GOT3 (cell line): ENCODE results near the gene SFMBT2.
"Not testable (repeated sequence)": the region's sequence is repeated elsewhere in the genome, so short reads cannot be mapped to it uniquely, and the experiment has no call there.

Experiments used
- DNase-seq: peaks from one replicate; lab custom pipeline; 2025; ENCODE audit warnings: mixed read lengths; lab: John Stamatoyannopoulos, UW

SFMBT2 gene

DNA sequence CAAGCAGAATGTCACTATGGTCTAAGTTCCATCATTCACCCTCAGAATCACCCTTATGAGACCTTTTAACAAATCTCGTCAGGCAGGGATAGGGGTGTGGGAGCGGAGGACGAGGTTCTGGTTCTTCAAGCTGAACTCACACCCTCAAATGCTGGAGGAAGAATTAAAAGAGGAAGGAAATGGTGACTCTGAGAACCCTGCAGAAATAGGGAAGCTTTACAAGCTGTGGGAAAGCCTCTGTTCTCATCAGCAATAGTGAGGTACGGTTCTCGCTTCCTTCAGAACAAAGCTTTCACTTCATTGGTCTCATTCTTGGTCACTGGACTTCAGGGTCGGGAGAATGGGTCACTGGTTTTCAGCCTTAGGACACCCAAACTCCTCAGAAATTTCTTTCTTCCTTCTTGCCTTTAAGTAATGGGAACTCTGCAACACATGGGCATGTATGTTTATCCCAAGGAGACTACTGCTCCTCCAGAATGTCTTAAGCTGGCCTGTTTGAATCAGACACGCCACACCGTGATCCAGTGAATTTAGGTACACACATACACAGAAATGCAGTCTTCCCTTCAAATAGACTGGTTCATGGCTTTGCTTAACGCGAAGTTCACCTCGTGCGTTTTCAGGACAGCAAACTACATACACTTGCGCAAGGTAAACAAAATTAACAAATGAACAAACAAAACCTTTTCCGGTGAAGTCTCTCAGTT, 226.0 kb downstream of the SFMBT2 start:
- no peak for DNase-seq

DNA sequence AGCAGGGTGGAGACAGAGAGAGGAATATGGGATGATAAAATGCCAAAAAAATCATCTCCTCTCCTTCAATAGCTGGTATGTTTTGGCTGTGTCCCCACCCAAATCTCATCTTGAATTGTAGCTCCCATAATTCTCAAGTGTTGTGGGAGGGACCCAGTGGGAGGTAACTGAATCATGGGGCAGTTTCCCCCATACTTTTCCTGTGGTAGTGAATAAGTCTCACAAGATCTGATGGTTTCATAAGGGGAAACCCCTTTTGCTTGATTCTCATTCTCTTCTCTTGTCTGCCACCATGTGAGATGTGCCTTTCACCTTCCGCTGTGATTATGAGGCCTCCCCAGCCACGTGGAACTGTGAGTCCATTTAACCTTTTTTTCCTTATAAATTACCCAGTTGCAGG, 226.7 kb downstream of the SFMBT2 start:
- DNase-seq: not testable (repeated sequence)

DNA sequence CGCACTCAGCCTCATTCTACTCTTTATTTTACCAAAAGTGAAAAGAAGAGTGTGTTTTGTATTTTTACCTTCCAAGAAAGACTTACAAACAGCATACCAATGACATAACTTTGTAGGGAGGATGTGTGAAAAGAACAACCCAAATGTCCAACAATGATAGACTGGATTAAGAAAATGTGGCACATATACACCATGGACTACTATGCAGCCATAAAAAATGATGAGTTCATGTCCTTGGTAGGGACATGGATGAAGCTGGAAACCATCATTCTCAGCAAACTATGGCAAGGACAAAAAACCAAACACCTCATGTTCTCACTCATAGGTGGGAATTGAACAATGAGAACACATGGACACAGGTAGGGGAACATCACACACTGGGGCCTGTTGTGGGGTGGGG, 228.5 kb downstream of the SFMBT2 start:
- DNase-seq: not testable (repeated sequence)

DNA sequence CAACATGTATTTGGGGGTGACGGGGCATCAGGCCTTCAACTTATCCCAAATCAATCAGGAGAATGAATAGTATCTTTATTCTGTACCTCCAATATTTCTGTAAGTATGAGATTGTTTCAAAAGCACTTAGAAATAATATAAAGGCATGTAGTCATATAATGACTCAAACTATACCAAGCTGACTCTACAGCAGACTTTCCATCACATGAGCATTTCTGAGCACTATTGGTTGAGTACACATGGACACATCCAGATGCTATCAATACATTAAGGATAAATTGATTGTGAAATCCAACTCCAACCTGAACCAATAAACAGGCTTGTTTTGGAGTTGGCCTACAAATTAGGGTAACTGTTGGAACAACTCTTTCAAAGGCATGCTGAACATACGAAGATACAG, 229.4 kb downstream of the SFMBT2 start:
- DNase-seq: no peak

DNA sequence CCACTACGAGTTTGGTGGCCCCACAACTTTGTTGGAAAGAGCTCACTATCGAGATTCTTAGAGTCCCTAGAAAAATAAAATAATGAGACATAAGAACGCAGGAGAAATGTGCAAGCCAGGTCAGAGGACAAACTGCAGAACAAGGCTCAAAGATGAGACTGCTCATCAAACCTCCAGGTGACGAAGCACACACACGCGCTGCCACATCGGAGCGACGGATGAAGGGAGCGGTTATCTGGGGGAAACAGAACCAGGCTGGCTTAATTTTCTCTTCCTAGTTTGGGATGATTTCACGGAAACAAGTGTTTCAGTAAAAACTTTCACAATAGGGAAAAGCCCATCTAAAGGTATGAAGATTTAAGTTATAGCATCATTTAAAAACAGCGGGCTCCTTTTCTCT, 231.3 kb downstream of the SFMBT2 start:
- no peak for DNase-seq

DNA sequence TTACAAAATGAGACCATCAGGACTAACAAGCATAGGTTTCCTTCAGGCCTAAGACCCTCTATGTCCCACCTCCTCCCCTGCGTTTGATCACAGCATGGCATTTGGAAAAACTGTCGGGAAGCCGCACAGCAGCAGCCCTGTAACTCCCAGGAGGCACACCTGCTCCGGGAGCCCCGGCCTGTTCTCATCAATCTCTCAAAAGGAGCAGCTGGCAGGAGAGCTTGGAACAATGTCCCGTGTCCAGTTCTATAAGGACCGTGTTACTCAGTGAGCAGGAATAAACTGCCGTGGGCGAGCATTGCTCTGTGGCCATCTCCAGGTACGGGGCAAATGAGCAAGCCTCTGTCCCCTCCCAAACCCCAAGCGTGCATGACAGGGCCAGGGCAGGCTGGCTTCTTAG, 236.9 kb downstream of the SFMBT2 start:
- DNase-seq: no peak

DNA sequence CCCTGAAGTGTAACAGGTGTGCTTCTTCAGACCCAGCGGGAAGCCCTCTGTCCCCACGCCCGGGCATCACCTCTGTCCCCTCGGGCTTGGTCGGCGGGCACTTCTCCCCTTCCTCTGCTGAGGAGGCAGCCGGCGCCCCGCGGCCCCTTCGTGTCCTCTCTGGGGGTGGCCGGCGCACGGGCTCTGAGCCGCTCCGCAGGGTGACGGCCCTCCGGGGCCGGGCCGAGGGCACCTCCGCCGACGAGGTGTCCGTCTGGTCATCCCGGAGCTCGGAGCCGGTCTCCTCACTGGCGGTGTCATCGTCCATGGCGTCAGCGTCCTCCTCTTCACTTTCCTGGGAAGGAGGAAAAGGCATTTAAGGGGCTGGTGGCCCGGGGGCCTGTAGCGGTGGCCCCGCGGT, 239.0 kb downstream of the SFMBT2 start:
- no peak for DNase-seq

DNA sequence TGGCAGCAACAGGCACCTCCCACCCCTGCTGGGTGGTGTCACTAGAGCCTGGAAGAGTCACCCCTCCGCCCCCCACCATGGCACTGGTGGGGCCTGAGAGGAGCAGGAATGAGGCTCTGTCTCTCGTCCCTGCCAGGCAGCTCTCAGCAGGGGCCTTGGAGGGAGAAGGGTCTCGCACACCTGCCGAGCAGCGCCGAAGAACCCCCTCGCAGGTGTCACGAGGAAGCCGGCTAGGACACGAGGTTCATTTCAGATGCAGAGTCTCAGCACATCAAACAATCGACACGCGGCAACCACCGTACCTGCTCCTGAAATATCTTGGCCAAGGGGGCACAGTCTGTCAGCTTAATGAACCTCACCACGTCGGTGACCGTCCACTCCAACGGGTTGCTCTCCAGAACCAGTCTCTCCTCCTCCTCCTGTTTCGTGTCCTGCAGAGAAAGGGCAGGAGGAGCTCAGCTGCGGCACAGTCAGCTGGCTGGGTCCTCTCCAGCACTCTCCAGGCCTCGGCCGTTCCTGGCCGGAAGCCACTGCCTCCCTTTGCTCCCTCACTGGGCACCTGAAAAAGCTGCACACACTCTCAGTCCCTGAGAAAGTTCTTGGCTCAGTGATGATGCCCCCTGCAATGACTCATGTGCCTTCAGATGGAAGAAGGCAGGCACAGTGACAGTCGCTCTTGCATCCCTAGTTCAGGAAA, 240.1 kb downstream of the SFMBT2 start:
- DNase-seq: no peak

DNA sequence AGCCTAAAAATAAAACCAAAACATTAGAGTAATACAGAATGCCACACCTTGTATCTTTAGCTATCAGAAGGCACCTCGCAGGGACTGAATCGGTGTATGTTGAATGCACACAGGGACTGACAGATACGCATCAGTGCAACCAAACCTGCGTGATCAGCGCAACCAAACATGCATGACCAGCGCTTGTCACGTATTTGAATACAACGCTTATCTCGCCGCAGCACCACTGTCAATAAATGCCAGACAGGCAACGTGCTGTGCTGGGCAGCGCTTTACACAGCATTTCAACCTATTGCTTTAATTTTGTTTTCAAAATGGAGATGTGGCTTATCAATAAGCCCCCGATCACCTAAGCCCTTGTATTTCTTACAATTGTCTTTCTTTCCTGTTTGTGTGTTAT, 242.4 kb downstream of the SFMBT2 start:
- DNase-seq: no peak

DNA sequence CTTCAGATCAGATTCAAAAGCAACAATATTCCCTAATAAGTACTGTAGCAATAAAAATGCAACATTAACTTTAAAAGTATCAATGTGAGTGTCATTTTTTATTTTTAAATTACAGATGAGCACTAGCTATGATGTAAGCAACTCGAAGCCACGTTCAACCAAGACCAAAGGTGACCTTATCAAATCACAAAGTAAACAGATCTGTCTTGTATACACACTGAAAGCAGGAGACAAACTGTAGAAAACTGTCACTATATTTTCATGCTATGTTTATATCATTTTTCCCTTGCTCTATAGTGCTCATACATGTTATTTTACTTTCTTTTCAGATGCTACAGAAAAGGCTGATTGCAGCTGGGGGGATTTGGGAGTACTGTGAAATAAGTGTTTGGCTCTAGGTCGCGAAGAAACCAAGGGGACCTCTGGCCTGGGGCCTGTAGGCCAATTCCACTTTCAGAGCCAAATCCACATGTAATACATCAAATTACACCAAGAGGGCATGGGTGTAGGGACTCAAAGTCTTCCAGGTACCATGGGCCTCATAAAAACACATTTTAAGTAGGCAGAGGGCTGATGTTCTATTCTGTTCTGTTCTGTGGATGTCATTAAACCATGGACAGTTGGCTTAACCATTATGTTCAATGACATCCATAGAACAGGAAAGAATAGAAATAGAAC, 245.2 kb downstream of the SFMBT2 start:
- no peak for DNase-seq

DNA sequence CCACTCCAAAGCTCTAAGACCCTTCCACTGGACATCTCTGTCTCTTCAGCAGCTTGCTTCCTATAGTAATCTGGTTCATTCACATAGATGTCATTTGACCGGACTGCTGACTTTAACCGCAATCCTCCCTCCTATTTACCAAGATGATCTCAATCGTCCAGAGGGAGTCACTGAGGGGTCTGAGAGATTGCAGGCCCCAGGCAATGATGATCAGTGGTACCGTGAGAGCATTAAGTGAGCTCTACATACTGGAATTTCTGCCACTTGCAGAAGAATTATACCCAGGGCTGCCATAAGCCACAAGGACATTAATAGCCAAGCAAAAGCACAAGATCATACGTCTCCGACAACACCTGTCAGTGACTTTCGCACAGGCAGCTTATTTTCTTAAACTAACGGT, 245.9 kb downstream of the SFMBT2 start:
- DNase-seq: no peak

DNA sequence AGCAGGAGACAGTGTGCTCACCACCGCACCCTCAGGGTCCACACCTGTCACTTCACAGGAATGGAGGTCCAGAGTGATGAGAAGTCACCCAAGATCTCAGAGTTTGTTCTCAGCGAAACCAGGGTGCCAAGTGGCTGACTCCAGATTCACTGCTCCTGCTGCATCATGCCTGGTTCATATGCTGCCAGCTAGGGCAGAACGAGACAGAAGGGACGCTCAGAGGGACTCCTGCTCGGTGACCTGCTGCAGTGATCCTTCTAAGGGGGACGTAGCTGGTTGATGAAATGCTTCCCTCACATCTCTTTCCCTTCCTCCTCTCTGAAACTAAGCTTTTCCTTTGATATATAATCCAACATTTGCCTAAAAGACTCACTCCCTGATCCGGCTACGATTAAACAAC, 248.5 kb downstream of the SFMBT2 start:
- DNase-seq: no peak

DNA sequence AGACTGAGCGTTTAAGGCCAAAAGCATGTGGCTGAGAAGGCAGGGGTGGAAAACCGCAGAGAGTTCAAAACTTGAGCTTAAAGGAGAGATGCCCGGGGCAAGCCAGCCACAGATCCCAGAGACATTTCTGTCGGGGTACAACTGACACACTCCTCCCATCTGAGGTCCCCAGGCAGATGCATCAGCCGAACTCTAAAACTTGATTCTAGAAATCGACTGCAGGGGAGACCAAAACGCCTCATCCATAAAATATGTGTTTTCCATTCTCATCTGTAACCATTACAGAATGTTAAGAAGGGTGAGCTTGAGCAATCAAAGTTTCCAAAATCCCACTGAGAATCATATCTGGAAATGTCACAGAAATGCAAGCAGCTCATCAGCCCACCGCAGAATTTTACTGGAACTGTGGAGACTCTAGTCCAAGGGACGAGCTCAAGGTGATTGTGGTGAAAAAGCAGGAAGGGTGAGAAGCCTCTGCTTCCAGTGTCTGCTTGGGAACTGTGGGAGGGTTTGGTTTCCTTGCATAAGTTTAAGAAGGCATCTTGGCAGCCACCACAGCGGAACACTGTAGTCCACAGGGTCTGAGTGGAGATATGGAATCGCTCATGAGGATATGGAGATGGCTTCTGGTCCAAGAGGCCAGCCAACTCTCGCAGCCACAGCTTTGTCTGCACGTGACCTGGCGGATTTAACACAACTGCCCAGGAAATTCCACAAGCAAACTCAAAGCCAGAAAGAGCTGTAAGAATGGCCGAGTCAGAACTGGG, 249.2 kb downstream of the SFMBT2 start:
- no peak for DNase-seq

DNA sequence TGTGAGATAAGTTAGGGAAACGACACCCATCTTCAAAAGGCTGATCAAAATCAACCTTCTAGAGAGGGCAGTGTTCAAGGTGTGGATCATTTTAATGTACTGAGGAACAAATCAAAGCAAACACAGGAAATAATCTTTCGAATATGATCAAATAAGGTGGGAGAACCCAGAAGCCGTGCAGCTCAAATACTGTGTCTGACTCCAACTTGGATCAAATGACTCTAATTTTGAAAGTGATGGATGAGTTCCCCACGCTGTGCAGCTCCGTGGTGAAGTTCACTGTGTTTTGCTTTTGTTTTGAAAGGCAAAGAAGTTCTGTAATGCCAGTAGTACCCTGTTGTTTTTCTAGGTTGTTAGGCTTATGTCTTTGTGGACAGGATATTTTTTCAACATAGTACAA, 250.9 kb downstream of the SFMBT2 start:
- no peak for DNase-seq

DNA sequence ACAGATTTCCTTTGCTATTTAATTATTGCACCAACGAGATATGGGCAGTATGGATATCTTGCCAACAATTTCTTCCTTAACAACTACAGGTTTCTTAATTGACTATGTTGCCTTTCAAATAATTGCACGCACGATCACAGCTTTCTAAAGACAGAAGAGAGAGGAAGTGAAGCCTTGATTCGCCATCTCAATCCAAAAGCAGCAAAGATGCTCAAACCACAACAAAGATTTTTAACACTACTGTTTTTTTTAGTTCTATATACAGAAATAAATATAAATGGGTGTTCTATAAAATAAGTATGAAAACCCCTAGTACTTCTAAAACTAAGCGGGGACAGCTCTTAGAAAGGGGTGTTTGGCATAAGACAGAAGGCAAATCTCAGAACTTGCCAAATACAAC, 251.3 kb downstream of the SFMBT2 start:
- no peak for DNase-seq

DNA sequence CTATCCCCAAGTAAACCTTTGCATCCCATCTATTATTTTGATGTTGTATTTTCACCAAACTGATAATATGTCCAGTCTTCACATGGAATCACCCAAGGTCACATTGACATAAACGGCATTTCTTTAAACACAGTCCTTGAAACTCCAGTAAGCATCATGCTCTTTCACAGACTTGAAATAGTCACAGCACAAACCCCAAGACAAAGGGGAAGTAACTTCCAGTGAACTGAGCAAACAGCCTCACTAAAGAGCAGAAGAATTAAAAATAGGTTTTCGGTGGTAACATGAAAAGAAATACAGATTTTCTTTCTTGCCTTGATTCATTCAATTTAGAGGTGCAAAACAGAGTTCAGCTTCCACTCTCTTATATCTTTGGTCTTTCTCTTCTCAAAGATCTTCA, 253.7 kb downstream of the SFMBT2 start:
- no peak for DNase-seq

DNA sequence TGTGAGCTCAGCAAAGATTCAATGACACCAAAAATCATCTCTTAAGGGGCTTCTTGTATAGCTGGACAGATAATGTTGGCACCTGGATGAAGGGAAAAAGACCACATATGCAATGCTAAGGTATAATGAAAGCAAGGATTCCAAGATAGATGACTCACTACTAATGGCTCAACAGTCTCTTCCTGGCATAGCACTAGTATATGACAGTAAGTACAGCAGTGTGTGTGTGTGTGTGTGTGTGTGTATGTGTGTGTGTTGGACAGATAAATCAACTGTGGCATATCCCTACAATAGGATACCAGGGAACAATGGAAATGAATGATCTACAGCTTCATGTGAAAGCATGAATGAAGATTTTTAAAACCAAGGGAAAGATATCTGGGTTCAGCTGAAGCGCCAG, 257.1 kb downstream of the SFMBT2 start:
- no peak for DNase-seq

DNA sequence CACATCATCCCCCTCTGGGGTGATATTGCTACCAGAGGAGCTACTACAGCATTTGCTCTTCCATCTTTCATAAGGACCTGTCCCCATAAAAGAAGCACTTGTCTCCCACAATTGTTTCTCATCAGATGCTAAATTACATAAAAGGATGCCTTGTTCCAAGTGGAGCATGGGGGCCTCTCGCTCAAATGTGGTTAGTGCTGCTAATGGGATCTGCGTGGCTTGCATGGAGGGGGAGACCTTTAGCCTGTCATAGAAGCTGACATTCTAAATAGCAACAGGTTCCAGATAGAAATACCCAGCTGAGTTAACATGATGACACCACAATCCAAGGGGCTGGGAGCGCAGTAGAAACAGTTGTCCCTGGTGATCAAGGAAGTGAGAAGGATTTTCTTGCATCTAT, 257.9 kb downstream of the SFMBT2 start:
- no peak for DNase-seq

DNA sequence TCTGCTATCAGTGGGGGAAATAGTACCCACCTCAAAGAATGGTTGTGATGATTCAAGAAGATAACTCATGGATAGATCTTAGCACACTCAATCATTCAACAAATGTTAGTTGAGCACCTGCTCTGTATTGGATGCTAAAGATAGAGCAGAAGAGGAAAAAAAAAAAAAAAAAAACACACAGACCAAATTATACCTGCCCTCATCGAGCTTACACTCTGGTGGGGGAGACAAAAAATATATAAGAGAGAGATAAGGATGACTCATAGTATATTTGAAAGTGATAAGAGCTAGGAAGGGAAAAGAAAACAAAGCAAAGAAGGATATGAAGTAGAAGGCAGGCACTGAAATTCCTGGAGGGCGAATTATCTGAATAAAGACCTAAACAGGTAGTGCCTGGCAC, 258.5 kb downstream of the SFMBT2 start:
- DNase-seq: no peak

DNA sequence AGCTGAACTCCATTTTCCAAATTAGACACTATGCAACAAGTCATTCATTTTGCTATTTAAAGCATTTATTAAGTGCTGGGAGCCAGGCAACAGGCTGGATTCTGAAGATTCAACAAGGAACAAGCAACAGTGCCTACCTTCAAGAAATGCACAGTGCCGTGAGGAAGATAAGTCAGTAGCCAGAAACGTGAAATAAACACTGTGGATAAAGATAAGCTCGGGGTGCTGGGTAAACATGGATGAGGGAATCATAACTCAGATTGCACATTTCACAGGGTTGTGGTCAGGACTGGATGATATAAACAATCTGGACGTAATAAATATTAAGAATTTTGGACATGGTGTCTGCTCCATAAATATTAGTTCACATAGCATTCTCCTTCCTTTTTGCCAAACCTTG, 259.3 kb downstream of the SFMBT2 start:
- DNase-seq: no peak

DNA sequence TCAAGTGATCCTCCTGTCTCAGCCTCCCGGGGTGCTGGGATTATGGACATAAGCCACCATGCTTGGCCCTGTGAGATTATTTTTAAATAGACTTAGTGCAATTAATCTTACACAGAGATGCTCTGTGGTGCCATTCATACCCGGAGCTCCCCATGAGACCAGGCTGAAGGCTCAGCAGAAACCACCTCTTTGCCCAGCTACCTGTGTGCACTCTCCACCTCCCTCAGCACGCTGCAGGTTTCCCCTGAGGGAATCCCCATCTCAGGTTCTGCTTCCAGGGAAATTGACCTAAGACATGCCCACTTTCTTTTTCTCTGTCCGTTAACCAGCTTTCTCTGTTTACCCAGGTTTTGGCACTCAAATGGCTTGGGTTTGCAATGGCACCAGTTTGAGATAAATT, 260.5 kb downstream of the SFMBT2 start:
- DNase-seq: no peak

DNA sequence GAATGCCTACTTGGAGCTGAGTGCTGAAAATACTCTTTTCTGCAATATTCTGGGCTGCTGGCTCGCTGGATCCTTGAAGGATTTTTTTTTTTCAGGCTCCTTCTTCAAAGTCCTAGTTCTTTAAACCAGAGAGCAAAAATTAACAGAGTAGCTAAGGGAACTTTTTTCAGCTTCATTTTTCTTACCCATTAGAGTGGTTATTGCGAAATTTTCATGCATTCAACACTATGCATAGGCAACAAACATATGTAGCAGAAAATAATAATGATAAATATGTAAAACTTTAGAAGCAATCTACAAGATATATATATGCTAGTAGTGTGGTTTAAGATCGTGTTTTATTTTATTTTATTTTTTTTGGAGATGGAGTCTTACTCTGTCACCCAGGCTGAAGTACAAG, 264.6 kb downstream of the SFMBT2 start:
- DNase-seq: no peak

DNA sequence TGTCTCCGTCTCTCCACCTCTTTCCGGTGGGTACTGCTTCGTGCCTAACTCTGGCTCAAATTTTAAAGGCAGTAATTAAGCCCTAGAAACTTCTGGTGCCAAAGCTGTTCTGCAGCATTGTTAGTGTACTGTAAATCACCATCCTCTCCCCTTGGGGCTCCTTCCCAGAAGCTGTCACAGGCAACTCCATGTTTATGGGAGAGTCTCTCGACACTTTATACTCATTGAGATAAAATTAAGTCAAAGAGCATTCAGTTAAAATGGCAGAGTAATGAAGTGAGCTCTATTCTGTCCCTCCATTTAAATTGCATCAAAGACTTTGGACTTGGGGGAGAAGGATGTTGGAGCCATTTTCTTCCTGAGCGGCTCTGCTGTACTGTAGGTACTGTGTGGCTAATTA, 274.8 kb downstream of the SFMBT2 start:
- no peak for DNase-seq
